Measurements from ENCODE around the gene NFRKB.
"Not testable (repeated sequence)": the region's sequence is repeated elsewhere in the genome, so short reads cannot be mapped to it uniquely, and the experiment has no call there.

The NFRKB gene

GRCh38 chr11:129894278-129895125, 876 bp downstream of the NFRKB start:
- DNase-seq (ENCODE audit: low read depth), result no peak

GRCh38 chr11:129888451-129888850, 6.9 kb downstream of the NFRKB start:
- DNase-seq (ENCODE audit: low read depth), result no peak

- no peak for DNase-seq (ENCODE audit: low read depth)
These were observed 10.0 kb downstream of the NFRKB start for GRCh38 chr11:129885381-129885780.

GRCh38 chr11:129884581-129884980, 10.8 kb downstream of the NFRKB start:
- no peak for DNase-seq (ENCODE audit: low read depth)

- no peak for DNase-seq (ENCODE audit: low read depth)
These were observed 13.7 kb downstream of the NFRKB start for GRCh38 chr11:129881570-129882170.

GRCh38 chr11:129880311-129880710, 15.1 kb downstream of the NFRKB start:
- DNase-seq (ENCODE audit: low read depth), result no peak

- DNase-seq (ENCODE audit: low read depth), result no peak
These were observed 23.5 kb downstream of the NFRKB start for GRCh38 chr11:129871914-129872313.

GRCh38 chr11:129868626-129869025, 26.8 kb downstream of the NFRKB start:
- DNase-seq (ENCODE audit: low read depth), result not testable (repeated sequence)

- DNase-seq (ENCODE audit: low read depth), result no peak
These were observed 29.1 kb downstream of the NFRKB start for GRCh38 chr11:129866311-129866710.

- no peak for DNase-seq (ENCODE audit: low read depth)
These were observed 29.7 kb downstream of the NFRKB start for GRCh38 chr11:129865701-129866100.

GRCh38 chr11:129864811-129865210, 30.6 kb downstream of the NFRKB start:
- no peak for DNase-seq (ENCODE audit: low read depth)

- DNase-seq (ENCODE audit: low read depth), result peak; percentile 74
These were observed 33.5 kb downstream of the NFRKB start for GRCh38 chr11:129861702-129862522.

- no peak for DNase-seq (ENCODE audit: low read depth)
These were observed 39.3 kb downstream of the NFRKB start for GRCh38 chr11:129856036-129856435.

- no peak for DNase-seq (ENCODE audit: low read depth)
These were observed 40.3 kb downstream of the NFRKB start for GRCh38 chr11:129855086-129855485.

GRCh38 chr11:129854232-129854805, 41.1 kb downstream of the NFRKB start:
- DNase-seq (ENCODE audit: low read depth), result no peak

- DNase-seq (ENCODE audit: low read depth), result no peak
These were observed 41.7 kb downstream of the NFRKB start for GRCh38 chr11:129853518-129854231.

GRCh38 chr11:129852125-129852740, 43.1 kb downstream of the NFRKB start:
- DNase-seq (ENCODE audit: low read depth), result peak; percentile 12

GRCh38 chr11:129849447-129850130, 45.8 kb downstream of the NFRKB start:
- DNase-seq (ENCODE audit: low read depth), result no peak

- DNase-seq (ENCODE audit: low read depth), result not testable (repeated sequence)
These were observed 48.0 kb downstream of the NFRKB start for GRCh38 chr11:129847361-129847760.

- DNase-seq (ENCODE audit: low read depth), result peak; percentile 85
These were observed 48.7 kb downstream of the NFRKB start for GRCh38 chr11:129846508-129847335.
